ENCODE data around the gene PHACTR3.

DNA sequence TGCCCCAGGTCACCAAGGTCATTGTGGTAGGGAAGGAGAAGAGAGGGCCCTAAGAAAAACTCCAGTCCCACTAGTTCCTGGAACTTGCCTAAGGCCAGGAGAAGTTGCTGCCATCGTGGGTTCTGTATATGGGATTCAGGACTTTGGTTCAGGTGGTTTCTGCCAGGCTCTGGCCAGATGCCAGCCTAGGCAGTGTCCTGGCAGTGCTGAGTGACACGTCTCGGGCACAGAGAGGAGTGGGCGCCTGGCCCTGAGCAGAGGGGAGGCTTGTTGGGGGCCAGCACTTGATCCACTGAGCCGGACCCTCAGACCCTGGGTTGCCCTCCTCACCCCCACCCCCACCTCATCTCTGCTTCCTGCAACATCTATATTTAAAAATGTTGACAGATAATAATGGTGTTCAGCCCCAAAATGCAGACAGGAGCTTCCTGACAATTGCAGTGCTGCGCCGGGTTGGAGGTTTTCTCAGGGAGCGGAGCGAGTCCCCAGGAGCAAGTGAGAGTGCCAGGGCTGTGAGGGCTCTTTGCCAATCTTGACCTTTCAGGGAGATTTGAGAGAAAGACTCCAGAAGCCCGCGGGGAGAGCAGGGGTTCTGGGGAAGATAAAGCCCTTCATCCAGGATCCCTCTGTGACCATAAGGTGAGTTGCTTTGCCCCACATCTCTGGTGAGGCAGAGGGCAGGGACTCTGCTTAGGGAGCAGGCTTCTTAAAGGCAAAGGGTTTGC, 71.9 kb downstream of the PHACTR3 start:
- TF ChIP-seq, protein P1, sequence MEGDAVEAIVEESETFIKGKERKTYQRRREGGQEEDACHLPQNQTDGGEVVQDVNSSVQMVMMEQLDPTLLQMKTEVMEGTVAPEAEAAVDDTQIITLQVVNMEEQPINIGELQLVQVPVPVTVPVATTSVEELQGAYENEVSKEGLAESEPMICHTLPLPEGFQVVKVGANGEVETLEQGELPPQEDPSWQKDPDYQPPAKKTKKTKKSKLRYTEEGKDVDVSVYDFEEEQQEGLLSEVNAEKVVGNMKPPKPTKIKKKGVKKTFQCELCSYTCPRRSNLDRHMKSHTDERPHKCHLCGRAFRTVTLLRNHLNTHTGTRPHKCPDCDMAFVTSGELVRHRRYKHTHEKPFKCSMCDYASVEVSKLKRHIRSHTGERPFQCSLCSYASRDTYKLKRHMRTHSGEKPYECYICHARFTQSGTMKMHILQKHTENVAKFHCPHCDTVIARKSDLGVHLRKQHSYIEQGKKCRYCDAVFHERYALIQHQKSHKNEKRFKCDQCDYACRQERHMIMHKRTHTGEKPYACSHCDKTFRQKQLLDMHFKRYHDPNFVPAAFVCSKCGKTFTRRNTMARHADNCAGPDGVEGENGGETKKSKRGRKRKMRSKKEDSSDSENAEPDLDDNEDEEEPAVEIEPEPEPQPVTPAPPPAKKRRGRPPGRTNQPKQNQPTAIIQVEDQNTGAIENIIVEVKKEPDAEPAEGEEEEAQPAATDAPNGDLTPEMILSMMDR (IDR thresholded peaks at IDR 0.05) = no peak
- no peak for TF ChIP-seq POLR2A (IDR thresholded peaks at IDR 0.05)

Measured in prostate gland (tissue), 2 donors.